IMR-90 (cell line): Measurements from ENCODE around the gene TIMM29. TPM values are rescaled to one million over a fixed set of nuclear protein-coding genes. Genes with fewer than 3 reads are reported as not detected.
A peak's percentile ranks its signal among the peaks of the same experiment; 100 is the strongest.

ENCODE experiments used
- ATAC-seq: fragments of 200-7000 bp; cut with Tn5 transposase; 2 replicates; pipeline ENCODE4 v1.9.1; 2020; ENCODE audit warnings: low read depth, mild to moderate bottlenecking, moderate library complexity
- BruUV-seq: library from RNA; stranded (reverse); fragments of 400-500 nt; replicated peaks from 2 replicates; lab custom pipeline; 2021; lab: Mats Ljungman, UMichigan
- CTCF ChIA-PET: fragments of 300-600 bp; formaldehyde crosslinking; extraction: SDS; loops from one replicate; lab custom pipeline; 2021; ENCODE audit warnings: antibody characterized with exemption; lab: Yijun Ruan, JAX
- POLR2A ChIA-PET: fragments of 300-600 bp; sonication (Branson Sonifier 250); formaldehyde crosslinking; loops from one replicate; lab custom pipeline; 2022; ENCODE audit warnings: antibody characterized with exemption; ENCODE audit not compliant: unreplicated experiment; lab: Charles Lee
- DNase-seq: peaks from one replicate; pipeline ENCODE4 v3.0.0; 2013
- H2AFZ ChIP-seq: replicated peaks from 2 replicates; pipeline ENCODE3; 2013; ENCODE audit warnings: low read length, mild to moderate bottlenecking; ENCODE audit not compliant: poor library complexity
- H2AK5ac ChIP-seq: 2 replicates; pipeline ENCODE4 v1.6.1; 2013; ENCODE audit warnings: low read depth, low read length, inconsistent platforms
- H2AK9ac ChIP-seq: replicated peaks from 2 replicates; pipeline ENCODE3; 2013; ENCODE audit warnings: mild to moderate bottlenecking, low read depth, low read length, moderate library complexity; ENCODE audit not compliant: poor library complexity
- H2BK120ac ChIP-seq: 2 replicates; pipeline ENCODE4 v1.6.1; 2013; ENCODE audit warnings: low read depth, low read length, inconsistent platforms
- H2BK15ac ChIP-seq: 3 replicates; pipeline ENCODE4 v1.6.1; 2013; ENCODE audit warnings: low read depth, low read length, inconsistent platforms
- H2BK20ac ChIP-seq: 2 replicates; pipeline ENCODE4 v1.6.1; 2013; ENCODE audit warnings: low read depth, mild to moderate bottlenecking, inconsistent platforms, low read length, moderate library complexity
- H2BK5ac ChIP-seq: 2 replicates; pipeline ENCODE4 v1.6.1; 2013; ENCODE audit warnings: mild to moderate bottlenecking, low read depth, low read length, inconsistent platforms; ENCODE audit not compliant: poor library complexity, severe bottlenecking
- H3K14ac ChIP-seq: replicated peaks from 2 replicates; pipeline ENCODE4 v1.6.1; 2013; ENCODE audit warnings: low read depth, low read length, inconsistent platforms
- H3K18ac ChIP-seq: 2 replicates; pipeline ENCODE4 v1.6.1; 2013; ENCODE audit warnings: low read depth, low read length, control low read depth
- H3K23ac ChIP-seq: 2 replicates; pipeline ENCODE4 v1.6.1; 2013; ENCODE audit warnings: low read depth, low read length, inconsistent platforms
- H3K27ac ChIP-seq: 2 replicates; pipeline ENCODE4 v1.5.1; 2013; ENCODE audit warnings: mild to moderate bottlenecking, control low read depth, low read length; ENCODE audit not compliant: insufficient read depth
- H3K27me3 ChIP-seq: 2 replicates; pipeline ENCODE4 v1.6.1; 2013; ENCODE audit warnings: low read length; ENCODE audit not compliant: control insufficient read depth, insufficient read depth
- H3K36me3 ChIP-seq: 2 replicates; pipeline ENCODE4 v1.6.1; 2013; ENCODE audit warnings: low read length, mixed read lengths; ENCODE audit not compliant: control insufficient read depth, insufficient read depth
- H3K4ac ChIP-seq: 2 replicates; pipeline ENCODE4 v1.6.1; 2013; ENCODE audit warnings: low read depth, low read length, inconsistent platforms
- H3K4me1 ChIP-seq: 2 replicates; pipeline ENCODE4 v1.6.1; 2013; ENCODE audit warnings: low read length, mixed read lengths; ENCODE audit not compliant: control insufficient read depth, insufficient read depth
- H3K4me2 ChIP-seq: 2 replicates; pipeline ENCODE4 v1.6.1; 2013; ENCODE audit warnings: low read depth, mild to moderate bottlenecking, control low read depth, low read length, moderate library complexity
- H3K4me3 ChIP-seq: 2 replicates; pipeline ENCODE4 v1.5.1; 2013; ENCODE audit warnings: low read depth, mild to moderate bottlenecking, control low read depth, low read length, moderate library complexity; ENCODE audit not compliant: insufficient read depth
- H3K56ac ChIP-seq: 2 replicates; pipeline ENCODE4 v1.6.1; 2013; ENCODE audit warnings: low read length, inconsistent platforms; ENCODE audit not compliant: insufficient read depth; ENCODE audit errors: extremely low read depth
- H3K79me1 ChIP-seq, 2 experiments: 2 replicates each; pipeline ENCODE4 v1.6.1; 2013; ENCODE audit warnings: low read length in 2 of 2, inconsistent platforms in 1 of 2, low read depth in 1 of 2
- H3K9ac ChIP-seq: 2 replicates; pipeline ENCODE4 v1.6.1; 2013; ENCODE audit warnings: low read depth, low read length, control low read depth
- H3K9me1 ChIP-seq: 2 replicates; pipeline ENCODE4 v1.6.1; 2013; ENCODE audit warnings: low read length, inconsistent platforms; ENCODE audit not compliant: insufficient read depth
- H3K9me3 ChIP-seq: 2 replicates; pipeline ENCODE4 v1.6.1; 2013; ENCODE audit warnings: low read length; ENCODE audit not compliant: control insufficient read depth, insufficient read depth
- H4K20me1 ChIP-seq: 2 replicates; pipeline ENCODE4 v1.6.1; 2013; ENCODE audit warnings: low read length, inconsistent platforms; ENCODE audit not compliant: insufficient read depth
- H4K5ac ChIP-seq: 2 replicates; pipeline ENCODE4 v1.6.1; 2013; ENCODE audit warnings: mild to moderate bottlenecking, low read depth, low read length, control low read depth
- H4K8ac ChIP-seq, 2 experiments: 2 replicates each; pipeline ENCODE4 v1.6.1; 2013; ENCODE audit warnings: low read depth in 2 of 2, low read length in 2 of 2, control low read depth in 1 of 2, inconsistent platforms in 1 of 2
- H4K91ac ChIP-seq: 2 replicates; pipeline ENCODE4 v1.6.1; 2013; ENCODE audit warnings: low read depth, low read length, inconsistent platforms; ENCODE audit not compliant: insufficient read depth
- CHD1 ChIP-seq: IDR thresholded peaks from 2 replicates; pipeline ENCODE4 v1.6.1; 2012; ENCODE audit warnings: low read depth, low read length, improper control_type of control experiment
- MXI1 ChIP-seq: IDR thresholded peaks from 2 replicates; pipeline ENCODE4 v1.6.1; 2012; ENCODE audit warnings: low read depth, mild to moderate bottlenecking, low read length, moderate library complexity, borderline replicate concordance
- RFX5 ChIP-seq: IDR thresholded peaks from 2 replicates; pipeline ENCODE4 v1.8.0; 2012; ENCODE audit warnings: low read depth, mild to moderate bottlenecking, low read length, moderate library complexity
- WGBS, 2 experiments: methylation state at CpG; one replicate each; pipeline versions ENCODE4 v1.1.5 to v1.1.7; 2013; ENCODE audit warnings: missing lambda C conversion rate in 2 of 2; ENCODE audit not compliant: insufficient read length in 1 of 2; ENCODE audit errors: extremely low coverage in 2 of 2; 5-methylcytosine and 5-hydroxymethylcytosine counted together
- dilution Hi-C: fragments of 300-500 bp; cut with HindIII; formaldehyde crosslinking; loops from one replicate; pipeline ENCODE4 v1.14.3; 2018; ENCODE audit warnings: low sequenced_read_pairs; ENCODE audit not compliant: unreplicated experiment
- in situ Hi-C: fragments of 300-500 bp; cut with MboI; formaldehyde crosslinking; loops from 3 replicates; pipeline ENCODE4 v1.14.3; 2019; ENCODE audit warnings: low sequenced_read_pairs, inconsistent platforms, mixed read lengths
- intact Hi-C: fragments of 100-400 bp; cut with micrococcal nuclease; formaldehyde crosslinking; loops from 2 replicates; pipeline ENCODE4 v1.10.0; 2022
- polyA plus RNA-seq, 3 experiments: library from polyadenylated mRNA; depleted of rRNA; stranded (reverse); fragments of >200 nt; gene quantifications; 2 replicates each; pipeline ENCODE4 v1.2.3, GENCODE V29; 2012; ENCODE audit warnings: low replicate concordance in 1 of 3
- total RNA-seq: library from RNA; depleted of rRNA; stranded (reverse); fragments of >200 nt; gene quantifications from 2 replicates; pipeline ENCODE4 v1.2.3, GENCODE V29; 2012
- TF ChIP-seq, protein P1 (sequence below): fragments of 150-350 bp; IDR thresholded peaks from 2 replicates; pipeline ENCODE4 v1.6.1; 2017; ENCODE audit warnings: mild to moderate bottlenecking, antibody characterized with exemption, low read length, low read depth

Gene TIMM29
- total and polyA plus RNA-seq, 2 of the 4 experiments (the other 2 are of a cell fraction) = 9.3 to 13.4 TPM

DNA sequence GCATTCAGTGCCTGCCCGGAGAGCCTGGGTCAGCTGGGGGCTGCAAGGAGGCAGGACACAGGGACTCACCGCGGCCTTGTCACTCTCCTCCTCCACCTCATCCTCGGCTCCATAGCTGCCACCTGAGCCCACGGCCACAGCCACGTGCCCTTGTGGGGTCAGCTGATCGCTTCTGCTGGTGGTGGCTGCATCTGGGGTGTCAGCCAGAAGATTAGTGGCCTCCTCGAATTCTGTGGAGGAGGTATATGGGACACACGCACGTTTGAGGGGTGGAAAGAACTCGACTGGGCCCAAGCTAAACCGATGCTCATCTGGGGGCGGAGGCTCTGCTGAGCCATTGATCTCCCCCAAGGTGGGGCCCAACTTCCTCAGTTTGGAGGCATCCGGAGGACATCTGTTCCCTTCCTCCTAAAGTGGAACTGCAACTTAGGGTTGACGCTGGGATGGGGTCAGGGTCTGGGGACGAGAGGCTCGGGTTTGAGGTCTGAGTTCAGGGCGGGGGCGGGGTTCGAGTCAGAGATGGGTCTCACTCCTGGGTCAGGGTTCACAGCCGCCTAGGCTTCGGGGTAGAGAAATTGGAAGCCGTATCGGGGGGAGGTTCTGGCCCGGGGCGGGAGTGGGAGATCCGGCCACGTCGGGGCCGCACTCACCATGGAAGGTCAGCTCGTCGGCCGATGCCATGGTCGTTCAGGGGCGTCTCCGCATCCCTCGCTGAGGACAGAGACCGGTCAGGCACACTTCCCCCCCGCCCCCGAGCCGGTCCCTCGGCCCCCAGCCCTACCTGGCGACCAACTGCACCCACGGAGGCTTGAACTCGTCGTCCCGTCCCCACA, 665 bp upstream of the TIMM29 start:
- CTCF ChIA-PET = no interaction called here
- no peak for TF ChIP-seq RFX5
- TF ChIP-seq MXI1 = no peak
- no peak for TF ChIP-seq CHD1
- TF ChIP-seq, protein P1, sequence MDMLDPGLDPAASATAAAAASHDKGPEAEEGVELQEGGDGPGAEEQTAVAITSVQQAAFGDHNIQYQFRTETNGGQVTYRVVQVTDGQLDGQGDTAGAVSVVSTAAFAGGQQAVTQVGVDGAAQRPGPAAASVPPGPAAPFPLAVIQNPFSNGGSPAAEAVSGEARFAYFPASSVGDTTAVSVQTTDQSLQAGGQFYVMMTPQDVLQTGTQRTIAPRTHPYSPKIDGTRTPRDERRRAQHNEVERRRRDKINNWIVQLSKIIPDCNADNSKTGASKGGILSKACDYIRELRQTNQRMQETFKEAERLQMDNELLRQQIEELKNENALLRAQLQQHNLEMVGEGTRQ = peak; percentile 61; the same call in 1 of the 2 replicates
- peak overlapping the region; percentile 86 for H3K4me3 ChIP-seq
- peaks cover 32% of the 10 kb centered on the region for H3K36me3 ChIP-seq
- peak overlapping the region; percentile 95 for H3K14ac ChIP-seq
- in situ Hi-C loops (no loop called here), intact Hi-C loops (loop anchor here (5.0 kb wide), 1 partner anchor 56 kb away; the partner anchor contains the start of gene CARM1), dilution Hi-C loops (no loop called here)
- peak; percentile 12 for ATAC-seq
- H3K4me2 ChIP-seq = peak overlapping the region; percentile 99
- peaks cover 10% of the 10 kb centered on the region for H4K20me1 ChIP-seq
- peaks cover 12% of the 10 kb centered on the region for H3K4me1 ChIP-seq
- peak overlapping the region; percentile 5; the same call in 1 of the 3 replicates for H2BK15ac ChIP-seq
- H4K8ac ChIP-seq = peak overlapping the region; percentile 96 to 100
- H2AK9ac ChIP-seq = peak overlapping the region; percentile 97
- peak overlapping the region; percentile 80 for H3K9ac ChIP-seq
- peak overlapping the region; percentile 99 for H2AK5ac ChIP-seq
- peaks cover 9% of the 10 kb centered on the region for H3K9me1 ChIP-seq
- H3K56ac ChIP-seq = peak overlapping the region; percentile 54
- peak overlapping the region; percentile 40 for H3K18ac ChIP-seq
- no peak overlapping the region; the same call in none of the 2 replicates for H2BK20ac ChIP-seq
- H2BK5ac ChIP-seq = peak overlapping the region; percentile 71
- peaks cover 14 to 49% of the 10 kb centered on the region in 2 experiments for H3K79me1 ChIP-seq
- H3K27me3 ChIP-seq = no peaks in the 10 kb centered on the region
- BruUV-seq = no TSS peak
- no peaks in the 10 kb centered on the region for H3K9me3 ChIP-seq
- POLR2A ChIA-PET = no interaction called here
- peak overlapping the region; percentile 96 for H2AFZ ChIP-seq
- WGBS, 2 experiments = 0% methylated on average over 9 of the region's 47 CpGs; no CpG with 5 or more reads in 1 of the 2 experiments
- H2BK120ac ChIP-seq = peak overlapping the region; percentile 67
- peak overlapping the region; percentile 87 for H3K23ac ChIP-seq
- H3K27ac ChIP-seq = peak overlapping the region; percentile 68
- no peak for DNase-seq
- H3K4ac ChIP-seq = peak overlapping the region; percentile 98
- peak overlapping the region; percentile 95 for H4K91ac ChIP-seq
- peak overlapping the region; percentile 98 for H4K5ac ChIP-seq
